ENCODE measurements around the gene CATSPERZ. TPM values are rescaled to one million over a fixed set of nuclear protein-coding genes. Genes with fewer than 3 reads are reported as not detected.

The CATSPERZ gene
- total and polyA plus RNA-seq, 9 of the 15 experiments (the other 6 are each of a cell fraction or from before 2014, with no cell fraction given) = 0.86 to 8.5 (median 3.5) TPM

GRCh38 chr11:64305691-64306562 lies 5.8 kb downstream of the CATSPERZ start (continued):
- TF ChIP-seq, protein P1, sequence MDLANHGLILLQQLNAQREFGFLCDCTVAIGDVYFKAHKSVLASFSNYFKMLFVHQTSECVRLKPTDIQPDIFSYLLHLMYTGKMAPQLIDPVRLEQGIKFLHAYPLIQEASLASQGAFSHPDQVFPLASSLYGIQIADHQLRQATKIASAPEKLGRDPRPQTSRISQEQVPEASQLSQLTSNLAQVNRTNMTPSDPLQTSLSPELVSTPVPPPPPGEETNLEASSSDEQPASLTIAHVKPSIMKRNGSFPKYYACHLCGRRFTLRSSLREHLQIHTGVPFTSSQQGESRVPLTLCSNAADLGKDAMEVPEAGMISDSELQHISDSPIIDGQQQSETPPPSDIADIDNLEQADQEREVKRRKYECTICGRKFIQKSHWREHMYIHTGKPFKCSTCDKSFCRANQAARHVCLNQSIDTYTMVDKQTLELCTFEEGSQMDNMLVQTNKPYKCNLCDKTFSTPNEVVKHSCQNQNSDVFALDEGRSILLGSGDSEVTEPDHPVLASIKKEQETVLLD (IDR thresholded peaks at IDR 0.05) = peak; percentile 36; the same call in 1 of the 2 replicates
- TF ChIP-seq GABPB1 (CRISPR knock-in tag; IDR thresholded peaks at IDR 0.05) (peak; percentile 66), ZNF165 (CRISPR knock-in tag; IDR thresholded peaks at IDR 0.05; ENCODE audit: borderline replicate concordance) (no peak), SRSF1 (IDR thresholded peaks at IDR 0.05; ENCODE audit: low read depth, low read length) (no peak), CTBP1 (IDR thresholded peaks at IDR 0.05; ENCODE audit: borderline replicate concordance) (peak; percentile 70; the same call in 1 of the 2 replicates), HNRNPK (IDR thresholded peaks at IDR 0.05; ENCODE audit: low read depth, low read length, poor library complexity, severe bottlenecking) (peak; percentile 6), L3MBTL2 (IDR thresholded peaks at IDR 0.05) (peak; percentile 65), ARID1B (IDR thresholded peaks at IDR 0.05) (peak; percentile 32), REST (IDR thresholded peaks at IDR 0.05; ENCODE audit: borderline replicate concordance) (peak; percentile 20; the same call in 1 of the 2 replicates), REST (CRISPR knock-in tag; IDR thresholded peaks at IDR 0.05; ENCODE audit: low read depth) (no peak)
